Measurements from ENCODE around the gene GHRH. TPM values are rescaled to one million over a fixed set of nuclear protein-coding genes. Genes with fewer than 3 reads are reported as not detected.
A peak's percentile ranks its signal among the peaks of the same experiment; 100 is the strongest.

Gene GHRH
- total RNA-seq, 4 donors from 2014 or later: not detected

- intact Hi-C loops (cut with DNase I; ENCODE audit: low total_unique reads): no loop called here
- TF ChIP-seq POLR2A (IDR thresholded peaks at IDR 0.05): no peak
- no peak for TF ChIP-seq CTCF (IDR thresholded peaks at IDR 0.05)
Observed at GRCh38 chr20:37228082-37228481, 33.5 kb downstream of the GHRH start.

GRCh38 chr20:37226889-37227288 is 34.7 kb downstream of the GHRH start:
- 65 to 74% methylated on average over 3 of the region's 3 CpGs for WGBS, 2 donors
- no peak for TF ChIP-seq POLR2A (IDR thresholded peaks at IDR 0.05)
- no peak for TF ChIP-seq CTCF (IDR thresholded peaks at IDR 0.05)
- intact Hi-C loops (cut with DNase I; ENCODE audit: low total_unique reads): no loop called here
- H3K4me3 ChIP-seq (ENCODE audit: low read depth, poor library complexity, severe bottlenecking): no peak overlapping the region
- DNase-seq (ENCODE audit: low spot score in 2 of 2): no peak

More at GRCh38 chr20:37228082-37228481, 33.5 kb downstream of the GHRH start:
- no peak overlapping the region for H3K4me3 ChIP-seq (ENCODE audit: low read depth, poor library complexity, severe bottlenecking)
- DNase-seq (ENCODE audit: low spot score in 2 of 2): peak in 1 of 2 donors; percentile 45
- 39 to 49% methylated on average over 6 of the region's 6 CpGs for WGBS, 2 donors

GRCh38 chr20:37225146-37225545 is 36.5 kb downstream of the GHRH start:
- intact Hi-C loops (cut with DNase I; ENCODE audit: low total_unique reads): no loop called here
- no peak for TF ChIP-seq CTCF (IDR thresholded peaks at IDR 0.05)
- no peak for TF ChIP-seq POLR2A (IDR thresholded peaks at IDR 0.05)
- DNase-seq (ENCODE audit: low spot score in 2 of 2): peak in 1 of 2 donors; percentile 34
- WGBS, 2 donors: 61 to 71% methylated on average over 5 of the region's 5 CpGs
- no peak overlapping the region for H3K4me3 ChIP-seq (ENCODE audit: low read depth, poor library complexity, severe bottlenecking)

- DNase-seq (ENCODE audit: low spot score in 2 of 2): peak in 1 of 2 donors; percentile 74
- intact Hi-C loops (cut with DNase I; ENCODE audit: low total_unique reads): no loop called here
- TF ChIP-seq CTCF (IDR thresholded peaks at IDR 0.05): no peak
- no peak for TF ChIP-seq POLR2A (IDR thresholded peaks at IDR 0.05)
- H3K4me3 ChIP-seq (ENCODE audit: low read depth, poor library complexity, severe bottlenecking): no peak overlapping the region
Observed at GRCh38 chr20:37223053-37223452, 38.6 kb downstream of the GHRH start.

- peak in 1 of 2 donors; percentile 45 for DNase-seq (ENCODE audit: low spot score in 2 of 2)
- intact Hi-C loops (cut with DNase I; ENCODE audit: low total_unique reads): no loop called here
- 94 to 95% methylated on average over 4 of the region's 4 CpGs for WGBS, 2 donors
- H3K4me3 ChIP-seq (ENCODE audit: low read depth, poor library complexity, severe bottlenecking): no peak overlapping the region
- TF ChIP-seq CTCF (IDR thresholded peaks at IDR 0.05): no peak
- TF ChIP-seq POLR2A (IDR thresholded peaks at IDR 0.05): no peak
Observed at GRCh38 chr20:37222086-37222485, 39.5 kb downstream of the GHRH start.

- TF ChIP-seq CTCF (IDR thresholded peaks at IDR 0.05): no peak
- no peak for DNase-seq (ENCODE audit: low spot score in 2 of 2)
- no peak overlapping the region for H3K4me3 ChIP-seq (ENCODE audit: low read depth, poor library complexity, severe bottlenecking)
- 32 to 43% methylated on average over 3 of the region's 3 CpGs for WGBS, 2 donors
- intact Hi-C loops (cut with DNase I; ENCODE audit: low total_unique reads): no loop called here
Observed at GRCh38 chr20:37220731-37221130, 40.9 kb downstream of the GHRH start.
